Progenitor cell of endocrine pancreas (in vitro differentiated cells): ENCODE results near the gene EHBP1L1. TPM values are rescaled to one million over a fixed set of nuclear protein-coding genes. Genes with fewer than 3 reads are reported as not detected.

ENCODE experiments used
- DNase-seq: peaks from one replicate; pipeline ENCODE4 v3.0.0; 2021; ENCODE audit warnings: low spot score; ENCODE audit not compliant: unreplicated experiment
- H3K27ac Mint-ChIP-seq: 2 replicates; pipeline ENCODE4 v1.8.0; 2021; ENCODE audit warnings: mild to moderate bottlenecking, moderate library complexity, mixed read lengths
- H3K27me3 Mint-ChIP-seq: 2 replicates; pipeline ENCODE4 v1.8.0; 2021; ENCODE audit warnings: mixed read lengths
- H3K36me3 Mint-ChIP-seq: 2 replicates; pipeline ENCODE4 v1.8.0; 2022; ENCODE audit warnings: mixed read lengths; ENCODE audit not compliant: insufficient read depth
- H3K4me1 Mint-ChIP-seq: 2 replicates; pipeline ENCODE4 v1.8.0; 2021; ENCODE audit warnings: low read depth, mixed read lengths
- H3K4me3 Mint-ChIP-seq: 2 replicates; pipeline ENCODE4 v1.8.0; 2021; ENCODE audit warnings: low read depth, mild to moderate bottlenecking, moderate library complexity, mixed read lengths
- H3K9me3 Mint-ChIP-seq: 2 replicates; pipeline ENCODE4 v1.8.0; 2021; ENCODE audit warnings: low read depth, mixed read lengths
- CTCF ChIP-seq: fragments of 200-600 bp; sonication (generic); IDR thresholded peaks from one replicate; pipeline ENCODE4 v1.5.0; 2021; ENCODE audit warnings: antibody characterized with exemption, mild to moderate bottlenecking; ENCODE audit not compliant: unreplicated experiment
- total RNA-seq: library from RNA; stranded (reverse); gene quantifications from 2 replicates; pipeline ENCODE4 v1.2.1, GENCODE V29; 2021

The EHBP1L1 gene
- total RNA-seq, 1 donor from 2014 or later: 13.0 TPM

- no peak for DNase-seq
- peaks cover 48% of the 10 kb centered on the region for H3K27me3 Mint-ChIP-seq
- H3K4me3 Mint-ChIP-seq: no peak overlapping the region
- no peak overlapping the region for H3K27ac Mint-ChIP-seq
- no peak for TF ChIP-seq CTCF
- no peaks in the 10 kb centered on the region for H3K4me1 Mint-ChIP-seq
- H3K9me3 Mint-ChIP-seq: no peaks in the 10 kb centered on the region
- H3K36me3 Mint-ChIP-seq: no peaks in the 10 kb centered on the region
Measured at GRCh38 chr11:65583589-65583988, 7.7 kb downstream of the EHBP1L1 start.

GRCh38 chr11:65584106-65584505 lies 8.3 kb downstream of the EHBP1L1 start:
- Mint-ChIP-seq H3K9me3 (no peaks in the 10 kb centered on the region), H3K27me3 (peaks cover 51% of the 10 kb centered on the region), H3K4me3 (no peak overlapping the region), H3K36me3 (no peaks in the 10 kb centered on the region), H3K27ac (no peak overlapping the region), H3K4me1 (no peaks in the 10 kb centered on the region)
- DNase-seq: no peak
- no peak for TF ChIP-seq CTCF

GRCh38 chr11:65584723-65585171 lies 8.9 kb downstream of the EHBP1L1 start:
- no peak for TF ChIP-seq CTCF
- H3K4me3 Mint-ChIP-seq: no peak overlapping the region
- no peaks in the 10 kb centered on the region for H3K9me3 Mint-ChIP-seq
- H3K27me3 Mint-ChIP-seq: peaks cover 53% of the 10 kb centered on the region
- no peak overlapping the region for H3K27ac Mint-ChIP-seq
- no peaks in the 10 kb centered on the region for H3K4me1 Mint-ChIP-seq
- no peak for DNase-seq
- no peaks in the 10 kb centered on the region for H3K36me3 Mint-ChIP-seq

- DNase-seq: no peak
- H3K4me3 Mint-ChIP-seq: no peak overlapping the region
- peaks cover 2% of the 10 kb centered on the region for H3K36me3 Mint-ChIP-seq
- H3K27ac Mint-ChIP-seq: no peak overlapping the region
- TF ChIP-seq CTCF: no peak
- H3K4me1 Mint-ChIP-seq: no peaks in the 10 kb centered on the region
- H3K27me3 Mint-ChIP-seq: peaks cover 60% of the 10 kb centered on the region
- H3K9me3 Mint-ChIP-seq: no peaks in the 10 kb centered on the region
Measured at GRCh38 chr11:65585396-65586246, 9.8 kb downstream of the EHBP1L1 start.

- Mint-ChIP-seq H3K9me3 (no peaks in the 10 kb centered on the region), H3K27ac (no peak overlapping the region), H3K36me3 (peaks cover 2% of the 10 kb centered on the region), H3K27me3 (peaks cover 64% of the 10 kb centered on the region), H3K4me3 (no peak overlapping the region), H3K4me1 (no peaks in the 10 kb centered on the region)
- TF ChIP-seq CTCF: no peak
- no peak for DNase-seq
Measured at GRCh38 chr11:65586247-65586630, 10.4 kb downstream of the EHBP1L1 start.
